GM21526 (cell line): ENCODE measurements around the gene ARSA.
"Not testable (repeated sequence)": the region's sequence is repeated elsewhere in the genome, so short reads cannot be mapped to it uniquely, and the experiment has no call there.

Experiments used
- ATAC-seq: cut with Tn5 transposase; IDR thresholded peaks from one replicate; pipeline ENCODE4 v1.9.1; 2021; ENCODE audit warnings: moderate library complexity; ENCODE audit not compliant: unreplicated experiment, low FRiP score

ARSA gene

GRCh38 chr22:50627642-50628542 is at the start of gene ARSA:
TSS of gene ARSA (minus strand) at chr22:50628152. CDS start at chr22:50627779, 373 bp downstream.
- peak; percentile 52 for ATAC-seq

DNA sequence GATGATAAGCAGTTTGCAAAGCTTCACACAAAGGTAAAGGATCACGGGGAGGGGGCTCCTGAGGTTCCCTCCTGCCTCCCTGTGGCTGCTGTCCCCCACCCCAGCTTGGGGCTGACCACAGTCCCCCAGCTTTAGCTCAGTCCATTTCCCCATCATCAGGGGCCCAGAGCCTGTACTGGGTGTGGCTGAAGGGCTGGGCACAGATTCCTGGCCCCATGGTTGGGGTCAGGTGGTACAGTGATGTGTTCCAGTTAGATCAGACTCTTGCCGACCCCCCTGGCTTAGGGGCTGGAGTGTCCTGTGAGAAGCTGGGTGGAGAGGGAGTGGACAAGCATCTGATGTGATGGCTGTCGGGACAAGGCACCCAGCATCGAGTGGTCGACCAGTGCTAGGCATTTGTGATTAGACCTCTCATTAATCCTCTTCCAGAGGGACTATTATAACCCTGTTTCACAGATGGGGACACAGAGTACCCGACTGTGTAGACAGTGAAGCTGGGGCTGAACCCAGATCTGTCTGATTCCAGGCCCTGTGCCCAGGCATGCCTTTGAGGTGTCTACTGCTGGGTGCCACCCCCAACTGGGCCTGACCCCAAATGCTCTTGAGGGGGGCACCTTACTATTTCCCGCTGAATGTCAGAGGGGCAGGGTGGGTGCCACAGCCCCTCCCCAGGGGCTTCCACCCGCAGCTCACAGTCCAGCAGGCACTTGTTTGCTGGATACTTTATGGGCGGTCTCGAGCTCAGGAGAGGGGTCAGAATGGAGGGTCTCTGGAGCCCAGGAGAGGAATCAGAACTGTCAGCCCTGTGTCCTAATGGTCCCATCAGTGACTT is 48.9 kb upstream of the ARSA start:
- ATAC-seq: no peak

- no peak for ATAC-seq
Observed at GRCh38 chr22:50676180-50676636, 48.3 kb upstream of the ARSA start.

DNA sequence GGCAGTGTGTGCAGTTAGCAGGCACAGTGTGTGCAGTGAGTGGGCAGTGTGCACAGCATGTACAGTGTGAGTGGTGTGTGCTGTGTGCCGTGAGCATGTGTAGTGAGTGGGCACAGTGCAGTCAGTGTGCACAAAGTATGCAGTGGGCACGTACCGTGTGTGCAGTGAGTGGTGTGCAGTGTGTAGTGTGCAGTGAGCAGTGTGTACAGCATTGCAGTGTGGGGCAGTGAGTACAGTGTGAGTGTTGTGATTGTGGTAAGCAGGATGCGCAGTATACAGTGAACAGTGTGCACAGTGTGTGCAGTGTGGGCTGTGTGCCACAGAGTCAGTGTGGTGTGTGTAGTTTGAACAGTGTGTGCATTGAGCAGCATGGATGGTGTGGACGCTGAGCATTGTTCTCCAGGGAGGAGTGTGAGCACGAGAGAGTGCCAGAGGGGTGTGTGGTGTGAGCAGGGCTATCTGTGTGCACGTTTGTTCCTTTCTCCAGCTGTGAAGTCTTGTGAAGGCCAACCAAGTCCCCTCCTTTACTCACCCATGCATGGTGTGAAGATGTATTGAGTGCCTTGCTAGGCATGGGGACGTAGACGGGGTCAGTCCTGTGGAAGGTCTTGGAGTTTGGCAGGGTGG is 47.7 kb upstream of the ARSA start:
- no peak for ATAC-seq

DNA sequence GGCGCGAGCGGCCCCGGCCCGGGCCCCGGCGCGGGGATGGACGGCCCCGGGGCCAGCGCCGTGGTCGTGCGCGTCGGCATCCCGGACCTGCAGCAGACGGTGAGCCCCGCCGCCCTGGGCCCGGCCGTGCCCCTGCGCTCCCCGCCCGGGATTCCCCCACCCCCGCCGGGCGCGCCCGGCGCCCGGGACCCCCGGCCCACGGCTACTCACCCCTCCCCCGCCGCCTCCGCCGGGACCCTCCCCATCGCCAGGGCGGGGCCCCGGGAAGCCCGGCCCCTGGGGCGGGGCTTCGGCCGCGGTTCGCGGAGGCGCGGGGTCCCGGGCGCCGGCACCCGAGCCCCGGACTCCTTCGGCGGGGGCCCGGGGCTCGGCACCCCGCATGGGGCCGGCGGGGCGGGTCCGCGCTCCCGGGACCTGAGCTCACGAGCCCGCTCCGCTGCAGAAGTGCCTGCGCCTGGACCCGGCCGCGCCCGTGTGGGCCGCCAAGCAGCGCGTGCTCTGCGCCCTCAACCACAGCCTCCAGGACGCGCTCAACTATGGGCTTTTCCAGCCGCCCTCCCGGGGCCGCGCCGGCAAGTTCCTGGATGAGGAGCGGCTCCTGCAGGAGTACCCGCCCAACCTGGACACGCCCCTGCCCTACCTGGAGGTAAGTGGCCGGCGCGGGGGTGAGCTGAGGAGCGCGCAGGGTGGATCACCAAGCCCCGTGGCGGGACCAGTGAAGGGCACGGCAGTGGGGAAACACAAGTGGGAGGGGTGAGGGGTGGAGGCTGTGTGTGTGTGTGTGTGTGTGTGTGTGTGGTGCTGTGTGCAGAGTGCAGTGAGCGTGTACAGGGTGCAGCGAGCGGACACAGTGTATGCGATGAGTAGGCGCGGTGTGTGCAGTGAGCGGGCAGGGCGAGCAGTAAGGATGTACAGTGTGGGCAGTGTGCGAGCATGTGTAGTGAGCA is 46.9 kb upstream of the ARSA start:
- ATAC-seq: no peak

- ATAC-seq: no peak
Observed at GRCh38 chr22:50674130-50674500, 46.2 kb upstream of the ARSA start.

GRCh38 chr22:50673231-50674129 is 45.5 kb upstream of the ARSA start:
- ATAC-seq: no peak

- no peak for ATAC-seq
Observed at GRCh38 chr22:50672471-50673230, 44.7 kb upstream of the ARSA start, which contains the start of gene SHANK3. TSS of gene SHANK3 (plus strand) at chr22:50672823.

DNA sequence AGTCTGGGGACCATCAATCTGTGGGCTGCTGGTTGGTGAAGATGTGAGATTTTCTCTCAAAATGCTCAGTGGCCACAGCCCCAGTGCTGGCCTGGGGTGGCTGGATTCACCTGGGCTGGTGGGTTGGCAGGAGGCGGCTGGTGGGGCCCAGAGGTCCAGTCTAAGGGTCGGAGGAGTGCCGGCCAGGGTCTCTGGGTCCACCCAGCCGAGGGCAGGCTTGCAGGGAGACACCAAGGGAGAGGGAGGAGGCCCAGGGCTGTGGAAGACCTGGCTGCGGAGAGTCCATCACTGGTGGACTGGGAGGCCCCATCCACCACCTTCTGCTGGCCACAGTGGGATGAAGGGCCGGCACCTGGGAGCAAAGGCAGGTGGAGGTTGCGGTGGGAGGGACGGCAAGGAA is 44.1 kb upstream of the ARSA start:
- no peak for ATAC-seq

GRCh38 chr22:50671641-50672040 is 43.7 kb upstream of the ARSA start:
- ATAC-seq: no peak

GRCh38 chr22:50670914-50671538 is 43.1 kb upstream of the ARSA start:
- no peak for ATAC-seq

GRCh38 chr22:50670513-50670912 is 42.6 kb upstream of the ARSA start:
- ATAC-seq: no peak

DNA sequence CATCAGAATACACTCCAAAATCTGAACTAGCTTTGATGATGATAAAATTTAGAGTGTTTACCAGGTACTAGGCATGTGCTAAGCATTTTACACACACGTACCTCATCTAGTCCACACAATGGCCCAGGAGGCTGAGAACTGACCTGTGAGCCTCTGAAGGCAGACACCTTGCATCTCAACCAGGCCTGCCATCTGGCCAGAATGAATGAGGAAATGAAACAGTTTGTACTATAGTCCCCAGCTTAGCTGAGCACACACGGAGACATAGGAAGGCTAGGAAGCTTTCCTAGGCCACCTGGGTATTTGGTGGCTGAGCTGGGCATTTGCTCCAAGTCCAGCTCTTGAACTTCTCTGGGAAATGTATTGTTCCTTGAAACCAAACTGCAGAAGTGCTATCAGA is 37.8 kb upstream of the ARSA start:
- ATAC-seq: no peak

DNA sequence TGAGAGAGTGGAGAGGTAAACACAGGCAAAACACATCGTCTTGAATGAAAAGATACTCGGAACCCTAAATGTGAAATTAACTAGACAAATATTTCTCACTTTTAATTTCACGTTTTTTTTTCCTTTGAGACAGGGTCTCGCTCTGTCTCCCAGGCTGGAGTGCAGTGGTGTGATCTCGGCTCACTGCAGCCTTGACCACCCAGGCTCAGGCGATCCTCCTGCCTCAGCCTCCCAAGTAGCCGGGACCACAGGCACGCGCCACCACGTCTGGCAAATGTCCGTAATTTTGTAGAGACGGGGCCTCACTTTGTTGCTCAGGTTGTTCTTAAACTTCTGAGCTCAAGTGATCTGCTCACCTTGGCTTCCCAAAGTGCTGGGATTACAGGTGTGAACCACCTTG is 37.3 kb upstream of the ARSA start:
- ATAC-seq: no peak

DNA sequence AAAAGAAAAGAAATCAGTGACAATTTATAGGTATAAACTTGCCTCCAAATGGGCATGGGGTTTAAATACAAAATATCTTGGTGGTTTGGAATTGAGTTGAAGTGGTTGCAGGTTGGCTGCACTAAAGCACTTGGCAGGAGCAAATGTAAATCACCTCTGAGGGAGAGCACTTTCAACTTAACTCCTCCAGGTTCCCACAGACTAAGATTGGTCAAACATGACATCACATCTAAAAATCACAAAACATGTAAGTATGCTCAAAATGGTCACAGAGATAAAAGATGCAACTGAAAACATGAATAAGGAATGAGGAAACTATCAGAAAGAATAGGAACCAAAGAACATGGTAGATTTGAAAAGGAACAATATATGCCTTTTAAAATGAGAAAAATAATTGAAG is 32.4 kb upstream of the ARSA start:
- ATAC-seq: no peak

- ATAC-seq: not testable (repeated sequence)
Observed at GRCh38 chr22:50659711-50660110, 31.8 kb upstream of the ARSA start.

- no peak for ATAC-seq
Observed at GRCh38 chr22:50657925-50658324, 30.0 kb upstream of the ARSA start.
